H1 (cell line): ENCODE measurements around the gene DSE. TPM values are rescaled to one million over a fixed set of nuclear protein-coding genes. Genes with fewer than 3 reads are reported as not detected.
A peak's percentile ranks its signal among the peaks of the same experiment; 100 is the strongest.

Experiments used
- CTCF ChIA-PET: fragments of 300-600 bp; sonication (Branson Sonifier 250); formaldehyde crosslinking; loops from one replicate; lab custom pipeline; 2021; ENCODE audit not compliant: partially characterized antibody; lab: Charles Lee
- POLR2A ChIA-PET: fragments of 300-600 bp; sonication (Branson Sonifier 250); formaldehyde crosslinking; loops from one replicate; lab custom pipeline; 2021; ENCODE audit warnings: inconsistent platforms; ENCODE audit not compliant: partially characterized antibody; lab: Charles Lee
- DNase-seq, 2 experiments: peaks; one replicate each; pipeline versions ENCODE4 v3.0.0 to v3.0.0-alpha.2; 2010 to 2022; ENCODE audit warnings: low spot score in 2 of 2, low read depth in 1 of 2, mixed read lengths in 1 of 2
- FAIRE-seq: peaks from 2 replicates; lab custom pipeline; 2011; peaks lifted over from hg19 to GRCh38; lab: Jason Lieb, UNC
- H2AFZ ChIP-seq: 2 replicates; pipeline ENCODE4 v1.8.1; 2012; ENCODE audit warnings: low read length, inconsistent platforms
- H2AK5ac ChIP-seq: 2 replicates; pipeline ENCODE4 v1.6.1; 2013; ENCODE audit warnings: low read depth, low read length
- H2BK120ac ChIP-seq: replicated peaks from 2 replicates; pipeline ENCODE3; 2013; ENCODE audit warnings: low read depth, low read length, inconsistent platforms
- H2BK12ac ChIP-seq: 2 replicates; pipeline ENCODE4 v1.6.1; 2013; ENCODE audit warnings: low read depth, low read length
- H2BK15ac ChIP-seq: 2 replicates; pipeline ENCODE4 v1.6.1; 2013; ENCODE audit warnings: low read length
- H2BK20ac ChIP-seq: 2 replicates; pipeline ENCODE4 v1.6.1; 2013; ENCODE audit warnings: low read length
- H2BK5ac ChIP-seq: 2 replicates; pipeline ENCODE4 v1.6.1; 2013; ENCODE audit warnings: low read depth, low read length
- H3K14ac ChIP-seq: 2 replicates; pipeline ENCODE4 v1.6.1; 2013; ENCODE audit warnings: inconsistent platforms; ENCODE audit not compliant: insufficient read length
- H3K18ac ChIP-seq: 2 replicates; pipeline ENCODE4 v1.6.1; 2013; ENCODE audit warnings: low read length; ENCODE audit errors: extremely low read depth
- H3K23ac ChIP-seq: 2 replicates; pipeline ENCODE4 v1.6.1; 2013; ENCODE audit warnings: inconsistent platforms; ENCODE audit not compliant: insufficient read length
- H3K23me2 ChIP-seq: 2 replicates; pipeline ENCODE4 v1.6.1; 2013; ENCODE audit warnings: low read depth, low read length
- H3K27ac ChIP-seq: 2 replicates; pipeline ENCODE4 v1.6.1; 2011; ENCODE audit warnings: low read depth, low read length, inconsistent platforms
- H3K27me3 ChIP-seq, 4 experiments: replicated peaks in 1 of 4; 1 replicate in 1 of 4; 2 replicates in 3 of 4; pipeline versions ENCODE4 v1.6.1 to v1.8.1; 2011 to 2013; ENCODE audit warnings: low read length in 3 of 4, mild to moderate bottlenecking in 3 of 4, inconsistent platforms in 2 of 4, mixed read lengths in 2 of 4, moderate library complexity in 1 of 4; ENCODE audit not compliant: control insufficient read depth in 3 of 4, insufficient read depth in 3 of 4; ENCODE audit errors: extremely low read depth in 1 of 4
- H3K36me3 ChIP-seq, 4 experiments: 2 replicates each; pipeline versions ENCODE4 v1.6.1 to v1.8.1; 2011 to 2013; ENCODE audit warnings: mild to moderate bottlenecking in 4 of 4, low read length in 3 of 4, moderate library complexity in 2 of 4, control low read depth in 1 of 4, inconsistent platforms in 1 of 4; ENCODE audit not compliant: insufficient read depth in 4 of 4, control insufficient read depth in 2 of 4
- H3K4ac ChIP-seq: replicated peaks from 2 replicates; pipeline ENCODE3; 2013; ENCODE audit warnings: low read length, low read depth, mixed read lengths, inconsistent platforms; ENCODE audit not compliant: insufficient read length
- H3K4me1 ChIP-seq, 4 experiments: replicated peaks in 1 of 4; 1 replicate in 1 of 4; 2 replicates in 3 of 4; pipeline versions ENCODE4 v1.6.1 to v1.8.1; 2011 to 2013; ENCODE audit warnings: low read length in 3 of 4, inconsistent platforms in 2 of 4, mixed read lengths in 1 of 4; ENCODE audit not compliant: insufficient read depth in 4 of 4, control insufficient read depth in 3 of 4
- H3K4me2 ChIP-seq, 2 experiments: 2 replicates each; pipeline versions ENCODE4 v1.6.1 to v1.8.1; 2011 to 2013; ENCODE audit warnings: low read depth in 2 of 2, low read length in 2 of 2, control low read depth in 1 of 2, inconsistent platforms in 1 of 2, mild to moderate bottlenecking in 1 of 2; ENCODE audit not compliant: insufficient read depth in 1 of 2
- H3K4me3 ChIP-seq, 4 experiments: fragments of 200-600, 300-600 bp in 1 of 4; sonication (generic), shearing (Covaris generic), sonication (Bioruptor Twin) in 1 of 4; 2 replicates each; pipeline versions ENCODE4 v1.5.1 to v1.8.1; 2011 to 2016; ENCODE audit warnings: low read length in 4 of 4, low read depth in 3 of 4, control low read depth in 2 of 4, inconsistent platforms in 2 of 4, mild to moderate bottlenecking in 2 of 4, mixed read lengths in 1 of 4, moderate library complexity in 1 of 4; ENCODE audit not compliant: insufficient read depth in 2 of 4; ENCODE audit errors: extremely low read depth in 1 of 4
- H3K56ac ChIP-seq: replicated peaks from 2 replicates; pipeline ENCODE3; 2013; ENCODE audit warnings: low read depth, mild to moderate bottlenecking, mixed read lengths, low read length, inconsistent platforms; ENCODE audit not compliant: insufficient read length
- H3K79me1 ChIP-seq: 2 replicates; pipeline ENCODE4 v1.6.1; 2013; ENCODE audit warnings: low read depth, low read length, control low read depth
- H3K79me2 ChIP-seq, 2 experiments: 2 replicates each; pipeline versions ENCODE4 v1.6.1 to v1.8.1; 2012 to 2013; ENCODE audit warnings: low read length in 2 of 2, mild to moderate bottlenecking in 2 of 2, inconsistent platforms in 1 of 2; ENCODE audit not compliant: insufficient read depth in 2 of 2, control insufficient read depth in 1 of 2
- H3K9ac ChIP-seq, 4 experiments: replicated peaks in 1 of 4; 1 replicate in 1 of 4; 2 replicates in 3 of 4; pipeline versions ENCODE4 v1.6.1 to v1.8.1; 2011 to 2013; ENCODE audit warnings: low read depth in 3 of 4, low read length in 3 of 4, control low read depth in 2 of 4, mild to moderate bottlenecking in 2 of 4, moderate library complexity in 2 of 4, inconsistent platforms in 1 of 4; ENCODE audit errors: extremely low read depth in 1 of 4
- H3K9me3 ChIP-seq, 2 experiments: 2 replicates each; pipeline versions ENCODE4 v1.6.1 to v1.8.1; 2012 to 2013; ENCODE audit warnings: mild to moderate bottlenecking in 2 of 2, moderate library complexity in 2 of 2, control low read depth in 1 of 2, inconsistent platforms in 1 of 2, low read depth in 1 of 2, low read length in 1 of 2, mixed read lengths in 1 of 2; ENCODE audit not compliant: insufficient read depth in 2 of 2
- H4K20me1 ChIP-seq, 2 experiments: replicated peaks in 1 of 2; 2 replicates each; pipeline versions ENCODE3 to v1.8.1; 2011 to 2013; ENCODE audit warnings: inconsistent platforms in 2 of 2, low read length in 2 of 2, mild to moderate bottlenecking in 1 of 2; ENCODE audit not compliant: insufficient read depth in 2 of 2, control insufficient read depth in 1 of 2
- H4K5ac ChIP-seq: 2 replicates; pipeline ENCODE4 v1.6.1; 2013; ENCODE audit warnings: low read length, low read depth, mixed read lengths, inconsistent platforms; ENCODE audit not compliant: insufficient read length
- H4K8ac ChIP-seq: 2 replicates; pipeline ENCODE4 v1.8.0; 2013; ENCODE audit warnings: mild to moderate bottlenecking, moderate library complexity, low read length, inconsistent platforms; ENCODE audit not compliant: insufficient read depth; ENCODE audit errors: extremely low read depth
- H4K91ac ChIP-seq: replicated peaks from 2 replicates; pipeline ENCODE3; 2013; ENCODE audit warnings: low read length, mixed read lengths, inconsistent platforms; ENCODE audit not compliant: insufficient read length
- ASH2L ChIP-seq: fragments of 200-600, 300-600 bp; sonication (generic); IDR thresholded peaks from one replicate; pipeline ENCODE4 v1.7.1; 2017; ENCODE audit warnings: low read length
- BCL11A ChIP-seq, 2 experiments: IDR thresholded peaks; one replicate each; pipeline ENCODE4 v1.6.1; 2011; ENCODE audit warnings: low read depth in 2 of 2, low read length in 2 of 2, mild to moderate bottlenecking in 2 of 2
- CBX8 ChIP-seq: fragments of 300-800, 300-1000 bp; sonication (generic); IDR thresholded peaks from 2 replicates; pipeline ENCODE4 v1.7.1; 2016; ENCODE audit warnings: low read depth, low read length, borderline replicate concordance
- CEBPB ChIP-seq: IDR thresholded peaks from 2 replicates; pipeline ENCODE4 v1.6.1; 2012; ENCODE audit warnings: low read depth, low read length
- CHD1 ChIP-seq: IDR thresholded peaks from 2 replicates; pipeline ENCODE4 v1.6.1; 2012; ENCODE audit warnings: low read depth, low read length, improper control_type of control experiment
- E2F6 ChIP-seq: IDR thresholded peaks from 2 replicates; pipeline ENCODE4 v1.6.1; 2012; ENCODE audit warnings: inconsistent platforms
- JUN ChIP-seq: IDR thresholded peaks from 2 replicates; pipeline ENCODE4 v1.6.1; 2011; ENCODE audit warnings: low read depth, mild to moderate bottlenecking, improper control_type of control experiment, low read length
- POLR2AphosphoS5 ChIP-seq: IDR thresholded peaks from 2 replicates; pipeline ENCODE4 v1.6.1; 2011; ENCODE audit warnings: low read depth, low read length
- RFX5 ChIP-seq: IDR thresholded peaks from 2 replicates; pipeline ENCODE4 v1.6.1; 2011; ENCODE audit warnings: low read depth, low read length, improper control_type of control experiment, borderline replicate concordance
- SAP30 ChIP-seq: fragments of 300-600 bp; sonication (generic); IDR thresholded peaks from 2 replicates; pipeline ENCODE4 v1.7.1; 2012; ENCODE audit warnings: low read length, moderate library complexity, mild to moderate bottlenecking, inconsistent platforms; ENCODE audit not compliant: insufficient read depth, insufficient replicate concordance
- WGBS, 2 experiments: shearing (Covaris generic) in 1 of 2; methylation state at CpG; one replicate each; pipeline versions ENCODE4 v1.1.6 to v1.1.7; 2013 to 2015; ENCODE audit warnings: low lambda C conversion rate in 2 of 2, mixed read lengths in 2 of 2, inconsistent platforms in 1 of 2, low coverage in 1 of 2, missing lambda C conversion rate in 1 of 2; ENCODE audit not compliant: insufficient replicate concordance in 2 of 2, insufficient coverage in 1 of 2, insufficient read length in 1 of 2; ENCODE audit errors: extremely low coverage in 1 of 2, missing lambda C conversion rate in 1 of 2; 5-methylcytosine and 5-hydroxymethylcytosine counted together
- long read RNA-seq, 2 experiments: library from RNA in 1 of 2; library from capped mRNA in 1 of 2; stranded (forward); transcript quantifications; one replicate each; pipeline ENCODE4 v2.0.0, GENCODE V29; 2021; ENCODE audit warnings: inconsistent platforms in 1 of 2
- polyA minus RNA-seq, 3 experiments: library from RNA; depleted of rRNA, polyadenylated mRNA; stranded (reverse); fragments of >200 nt; gene quantifications; 1 replicate in 2 of 3; 2 replicates in 1 of 3; pipeline ENCODE4 v1.2.3, GENCODE V29; 2011
- polyA plus RNA-seq, 7 experiments: library from polyadenylated mRNA; depleted of rRNA in 3 of 7; stranded (reverse) in 5 of 7; unstranded in 2 of 7; fragments of >200 nt in 5 of 7; fragments of 200-250 nt in 2 of 7; gene quantifications; 1 replicate in 5 of 7; 2 replicates in 1 of 7; 4 replicates in 1 of 7; pipeline versions ENCODE4 v1.2.1 to v1.2.3, GENCODE V29; 2011 to 2013; ENCODE audit warnings: missing spikeins in 2 of 7, mixed read lengths in 2 of 7
- total RNA-seq: library from RNA; stranded (reverse); fragmentation: NEBNext Ultra II Directional; extraction: Animal tissue kit (Norgen Biotek cat#: 25700); gene quantifications from 2 replicates; pipeline ENCODE4 v1.2.1, GENCODE V29; 2021

Gene DSE
- total RNA-seq (88.0 and 94.4 TPM in 2 replicates), polyA plus RNA-seq (2011; rRNA removed) (32.5 and 41.8 TPM in 2 replicates), polyA minus RNA-seq (2011; rRNA and poly(A)+ RNA removed) (92.5 and 116 TPM in 2 replicates)
- polyA plus RNA-seq (2011; cell fraction: cytosol; rRNA removed) = 28.3 TPM
- polyA plus RNA-seq (2011; cell fraction: nucleus; rRNA removed) = 65.3 TPM
- 32.5 to 44.3 TPM (median 39.1 TPM) in 4 replicates for polyA plus RNA-seq (2012, experiment 1 of 2)
- polyA plus RNA-seq (2012, experiment 2 of 2) = 3.6 TPM
- polyA plus RNA-seq (2013, experiment 1 of 2) = 49.6 TPM
- 54.4 TPM for polyA plus RNA-seq (2013, experiment 2 of 2)
- 29.2 TPM for polyA minus RNA-seq (2011; cell fraction: cytosol; rRNA and poly(A)+ RNA removed)
- polyA minus RNA-seq (2011; cell fraction: nucleus; rRNA and poly(A)+ RNA removed) = 98.4 TPM
- long read RNA-seq, experiment 1, full-length matches to known transcripts = 10 of 20 reads
- long read RNA-seq, experiment 1, partial matches to known transcripts = 5 of 20 reads
- long read RNA-seq, experiment 1, other reads (novel, unspliced or antisense) = 5 of 20 reads
- long read RNA-seq, experiment 2, partial matches to known transcripts = 59 of 60 reads
- long read RNA-seq, experiment 2, other reads (novel, unspliced or antisense) = 1 of 60 reads

GRCh38 chr6:116370760-116371119 is at the start of gene DSE:
DSE (plus strand) TSS chr6:116370947; CDS start chr6:116399251, 28,304 bp downstream.
- peak within 1 kb of the TSS; percentile 99 for H4K8ac ChIP-seq
- H3K4me3 ChIP-seq = peak within 1 kb of the TSS; percentile 81 to 92 (median 86)
- DNase-seq = peak in 1 of 2 experiments; percentile 90
- no peak within 1 kb of the TSS for H2BK20ac ChIP-seq
- H3K4me2 ChIP-seq = peak within 1 kb of the TSS; percentile 79 to 85
- H3K4ac ChIP-seq = no peak within 1 kb of the TSS
- H3K79me1 ChIP-seq = peaks cover 2% of the 10 kb centered on the region; the same call in 1 of the 2 replicates
- peak within 1 kb of the TSS; percentile 33; the same call in 1 of the 2 replicates for H2BK15ac ChIP-seq
- H2BK12ac ChIP-seq = no peak within 1 kb of the TSS; the same call in 1 of the 2 replicates
- CTCF ChIA-PET = interaction anchor here (1.0 to 2.4 kb wide), 5 partner anchors 14 to 102 kb away, joined by 3 to 8 read pairs (median 3); no protein-coding TSS in a partner anchor
- H3K56ac ChIP-seq = peak within 1 kb of the TSS; percentile 60
- no peak for FAIRE-seq
- no peaks in the 10 kb centered on the region for H3K27me3 ChIP-seq
- peaks cover 0 to 5% (median 2%) of the 10 kb centered on the region in 4 experiments; a peak in 4 of 7 replicates for H3K4me1 ChIP-seq
- H2AK5ac ChIP-seq = no peak within 1 kb of the TSS
- no peaks in the 10 kb centered on the region for H3K9me3 ChIP-seq
- peak within 1 kb of the TSS; percentile 84 for H2BK5ac ChIP-seq
- no CpG with 5 or more reads among the region's 43 CpGs for WGBS, 2 experiments
- POLR2A ChIA-PET = interaction anchor here (0.5 to 2.7 kb wide), 30 partner anchors 8 to 202 kb away, joined by 3 to 26 read pairs (median 4); partner anchors contain the start of gene TSPYL1
- H3K23me2 ChIP-seq = peaks cover 4% of the 10 kb centered on the region; the same call in 1 of the 2 replicates
- H3K23ac ChIP-seq = no peak within 1 kb of the TSS
- no peak within 1 kb of the TSS for H2BK120ac ChIP-seq
- peak within 1 kb of the TSS; percentile 81 to 89 (median 86) for H3K9ac ChIP-seq
- peaks cover 3 to 39% of the 10 kb centered on the region in 2 experiments; a peak in 3 of 4 replicates for H3K79me2 ChIP-seq
- H3K18ac ChIP-seq = peak within 1 kb of the TSS; percentile 85
- no peaks in the 10 kb centered on the region; a peak in 1 of 8 replicates for H3K36me3 ChIP-seq
- peak within 1 kb of the TSS; percentile 83 for H3K27ac ChIP-seq
- peak within 1 kb of the TSS; percentile 50 for H3K14ac ChIP-seq
- peak within 1 kb of the TSS; percentile 78 for H4K5ac ChIP-seq
- peak within 1 kb of the TSS; percentile 36; the same call in 1 of the 2 replicates for H2AFZ ChIP-seq
- H4K20me1 ChIP-seq = peaks cover 2 to 3% of the 10 kb centered on the region in 2 experiments
- peak within 1 kb of the TSS; percentile 27 for H4K91ac ChIP-seq
- TF ChIP-seq CEBPB (no peak), JUN (no peak), POLR2AphosphoS5 (no peak; the same call in 1 of the 2 replicates), ASH2L (no peak), E2F6 (no peak), RFX5 (no peak), CHD1 (no peak), CBX8 (no peak), BCL11A (IDR thresholded peaks at IDR 0.05; ENCODE audit: low read depth in 2 of 2, low read length in 2 of 2) (no peak), SAP30 (no peak)
